B cell (primary cell): Measurements from ENCODE around the gene SLC7A9. TPM values are rescaled to one million over a fixed set of nuclear protein-coding genes. Genes with fewer than 3 reads are reported as not detected.

Source experiments
- ATAC-seq: fragments of 200-7000 bp; cut with Tn5 transposase; one replicate; pipeline ENCODE4 v1.10.0; 2021; ENCODE audit warnings: low read depth, mild to moderate bottlenecking, moderate number of reproducible peaks, moderate library complexity
- CTCF ChIA-PET: fragments of 350-600 bp; sonication (Branson Sonifier 250); formaldehyde crosslinking; loops from one replicate; lab custom pipeline; 2021; ENCODE audit warnings: antibody characterized with exemption, inconsistent platforms; lab: Charles Lee
- POLR2A ChIA-PET: fragments of 350-600 bp; sonication (Branson Sonifier 250); formaldehyde crosslinking; loops from one replicate; lab custom pipeline; 2021; ENCODE audit warnings: antibody characterized with exemption; lab: Charles Lee
- DNase-seq: peaks from one replicate; pipeline ENCODE4 v3.0.0; 2013
- H2AFZ ChIP-seq: 2 replicates; pipeline ENCODE4 v1.6.1; 2012; ENCODE audit warnings: mild to moderate bottlenecking, low read depth, low read length; ENCODE audit not compliant: insufficient read depth, poor library complexity, severe bottlenecking
- H3K27ac ChIP-seq, 2 donors: 1 replicate in 1 of 2; 2 replicates in 1 of 2; pipeline ENCODE4 v1.5.1; 2012 to 2013; ENCODE audit warnings: low read length in 2 of 2, mild to moderate bottlenecking in 2 of 2, moderate library complexity in 1 of 2
- H3K27me3 ChIP-seq, 4 experiments: fragments of 200-600 bp in 1 of 4; sonication (generic) in 1 of 4; replicated peaks in 1 of 4; 1 replicate in 2 of 4; 2 replicates in 2 of 4; pipeline versions ENCODE4 v1.6.1 to v1.7.0; 2013 to 2016; ENCODE audit warnings: low read length in 3 of 4, mild to moderate bottlenecking in 2 of 4, mixed read lengths in 1 of 4, moderate library complexity in 1 of 4; ENCODE audit not compliant: insufficient read depth in 4 of 4, control insufficient read depth in 3 of 4; ENCODE audit errors: control extremely low read depth in 1 of 4
- H3K36me3 ChIP-seq, 2 experiments: replicated peaks in 1 of 2; 1 replicate in 1 of 2; 2 replicates in 1 of 2; pipeline versions ENCODE4 v1.6.1 to v1.7.1; 2013; ENCODE audit warnings: low read length in 1 of 2; ENCODE audit not compliant: insufficient read depth in 2 of 2, control insufficient read depth in 1 of 2; ENCODE audit errors: control extremely low read depth in 1 of 2, extremely low read depth in 1 of 2
- H3K4me1 ChIP-seq, 2 donors: fragments of 200-600 bp in 1 of 2; sonication (generic) in 1 of 2; 1 replicate in 1 of 2; 2 replicates in 1 of 2; pipeline versions ENCODE4 v1.5.1 to v1.6.1; 2013 to 2017; ENCODE audit warnings: low read length in 2 of 2; ENCODE audit not compliant: control insufficient read depth in 2 of 2, insufficient read depth in 2 of 2
- H3K4me2 ChIP-seq: replicated peaks from 2 replicates; pipeline ENCODE3; 2012; ENCODE audit warnings: mild to moderate bottlenecking, low read depth, low read length; ENCODE audit not compliant: poor library complexity, severe bottlenecking
- H3K4me3 ChIP-seq, 5 experiments: fragments of 200-600 bp in 1 of 5; sonication (generic) in 1 of 5; 1 replicate in 3 of 5; 2 replicates in 2 of 5; pipeline versions ENCODE4 v1.5.1 to v1.7.0; 2011 to 2016; ENCODE audit warnings: low read length in 4 of 5, mild to moderate bottlenecking in 4 of 5, low read depth in 2 of 5, control low read depth in 1 of 5, moderate library complexity in 1 of 5; ENCODE audit not compliant: insufficient read depth in 1 of 5; ENCODE audit errors: control extremely low read depth in 1 of 5, extremely low read depth in 1 of 5
- H3K79me2 ChIP-seq: fragments of 200-600 bp; sonication (generic); one replicate; pipeline ENCODE4 v1.6.0; 2016; ENCODE audit warnings: low read length; ENCODE audit not compliant: control insufficient read depth, insufficient read depth
- H3K9ac ChIP-seq: fragments of 200-600 bp; sonication (generic); 2 replicates; pipeline ENCODE4 v1.6.1; 2017; ENCODE audit warnings: mild to moderate bottlenecking, low read length, moderate library complexity
- H3K9me3 ChIP-seq, 3 donors: one replicate each; pipeline versions ENCODE4 v1.6.1 to v1.7.1; 2013; ENCODE audit warnings: low read length in 2 of 3; ENCODE audit not compliant: control insufficient read depth in 2 of 3, insufficient read depth in 1 of 3; ENCODE audit errors: control extremely low read depth in 1 of 3
- H4K20me1 ChIP-seq: 2 replicates; pipeline ENCODE4 v1.6.0; 2012; ENCODE audit warnings: mild to moderate bottlenecking, low read length; ENCODE audit not compliant: insufficient read depth, control insufficient read depth, poor library complexity, severe bottlenecking
- H3K27ac Mint-ChIP-seq: one replicate; pipeline ENCODE4 v1.8.0; 2021; ENCODE audit warnings: mixed read lengths
- H3K27me3 Mint-ChIP-seq: one replicate; pipeline ENCODE4 v1.8.0; 2021; ENCODE audit warnings: mixed read lengths
- H3K4me1 Mint-ChIP-seq: one replicate; pipeline ENCODE4 v1.8.0; 2021; ENCODE audit warnings: mixed read lengths
- H3K4me3 Mint-ChIP-seq: one replicate; pipeline ENCODE4 v1.8.0; 2021; ENCODE audit warnings: mixed read lengths
- H3K9me3 Mint-ChIP-seq: one replicate; pipeline ENCODE4 v1.8.0; 2022; ENCODE audit warnings: mixed read lengths; ENCODE audit not compliant: insufficient read depth
- CTCF ChIP-seq: fragments of 200-600 bp; IDR thresholded peaks from one replicate; pipeline ENCODE4 v1.8.0; 2022; ENCODE audit warnings: antibody characterized with exemption, mild to moderate bottlenecking
- EZH2 ChIP-seq: IDR thresholded peaks from 2 replicates; pipeline ENCODE4 v1.6.1; 2012; ENCODE audit warnings: borderline replicate concordance, low read depth, mild to moderate bottlenecking, moderate library complexity, low read length; ENCODE audit not compliant: insufficient read depth, poor library complexity, severe bottlenecking
- WGBS: methylation state at CpG from one replicate; pipeline ENCODE4 v1.1.5; 2013; ENCODE audit warnings: missing lambda C conversion rate; ENCODE audit not compliant: insufficient coverage; 5-methylcytosine and 5-hydroxymethylcytosine counted together
- intact Hi-C: fragments of 100-400 bp; cut with micrococcal nuclease; formaldehyde crosslinking; loops from one replicate; pipeline ENCODE4 v1.10.0; 2022
- polyA plus RNA-seq: library from polyadenylated mRNA; depleted of rRNA; stranded (reverse); fragments of >200 nt; gene quantifications from 2 replicates; pipeline ENCODE4 v1.2.3, GENCODE V29; 2012
- total RNA-seq, 2 donors: library from RNA; stranded (reverse); fragments of 120-200 nt in 1 of 2; gene quantifications; 1 replicate in 1 of 2; 2 replicates in 1 of 2; pipeline versions ENCODE4 v1.2.3 to v1.2.4, GENCODE V29; 2013 to 2022

SLC7A9 gene
- total and polyA plus RNA-seq, 2 donors (not counting 1 experiment from before 2014, with no cell fraction given), result 0.19 to 0.62 TPM

GRCh38 chr19:32824916-32825608 is 44.5 kb downstream of the SLC7A9 start:
- Histone ChIP-seq H3K79me2 (no peaks in the 10 kb centered on the region), H3K36me3 (no peaks in the 10 kb centered on the region), H4K20me1 (no peaks in the 10 kb centered on the region), H3K9ac (no peak overlapping the region), H3K4me3 (no peak overlapping the region), H3K27ac (no peak overlapping the region), H3K4me2 (no peak overlapping the region), H2AFZ (no peak overlapping the region), H3K27me3 (peaks cover 0 to 3% (median 0%) of the 10 kb centered on the region in 4 experiments), H3K4me1 (no peaks in the 10 kb centered on the region), H3K9me3 (peaks cover 0 to 7% (median 0%) of the 10 kb centered on the region in 3 donors)
- H3K4me3 Mint-ChIP-seq, result no peak overlapping the region
- ATAC-seq (no peak), DNase-seq (no peak)
- ChIA-PET POLR2A (no interaction called here), CTCF (no interaction called here)
- no peak for TF ChIP-seq CTCF
- TF ChIP-seq EZH2, result no peak
- 63% methylated on average over 18 of the region's 21 CpGs for WGBS
- peaks cover 31% of the 10 kb centered on the region for H3K27me3 Mint-ChIP-seq
- H3K27ac Mint-ChIP-seq, result no peak overlapping the region
- no peaks in the 10 kb centered on the region for H3K9me3 Mint-ChIP-seq
- no peaks in the 10 kb centered on the region for H3K4me1 Mint-ChIP-seq
- intact Hi-C loops, result no loop called here

- Histone ChIP-seq H3K79me2 (no peaks in the 10 kb centered on the region), H2AFZ (no peak overlapping the region), H3K27ac (no peak overlapping the region), H3K9ac (no peak overlapping the region), H3K4me1 (no peaks in the 10 kb centered on the region), H3K4me2 (no peak overlapping the region), H3K4me3 (no peak overlapping the region), H4K20me1 (no peaks in the 10 kb centered on the region), H3K27me3 (peaks cover 0 to 3% (median 0%) of the 10 kb centered on the region in 4 experiments), H3K9me3 (peaks cover 0 to 7% (median 0%) of the 10 kb centered on the region in 3 donors), H3K36me3 (no peaks in the 10 kb centered on the region)
- 42% methylated on average over 18 of the region's 20 CpGs for WGBS
- peaks cover 37% of the 10 kb centered on the region for H3K27me3 Mint-ChIP-seq
- H3K9me3 Mint-ChIP-seq, result no peaks in the 10 kb centered on the region
- TF ChIP-seq CTCF (no peak), EZH2 (no peak)
- H3K27ac Mint-ChIP-seq, result no peak overlapping the region
- intact Hi-C loops, result no loop called here
- ATAC-seq (no peak), DNase-seq (no peak)
- ChIA-PET POLR2A (no interaction called here), CTCF (no interaction called here)
- no peak overlapping the region for H3K4me3 Mint-ChIP-seq
- no peaks in the 10 kb centered on the region for H3K4me1 Mint-ChIP-seq
These were observed 45.3 kb downstream of the SLC7A9 start for GRCh38 chr19:32824191-32824751.
